Measurements from ENCODE around the gene SAYSD1. TPM values are rescaled to one million over a fixed set of nuclear protein-coding genes. Genes with fewer than 3 reads are reported as not detected.
A peak's percentile ranks its signal among the peaks of the same experiment; 100 is the strongest.

Gene SAYSD1
- total RNA-seq, 1 experiment from 2014 or later = 20.8 TPM

DNA sequence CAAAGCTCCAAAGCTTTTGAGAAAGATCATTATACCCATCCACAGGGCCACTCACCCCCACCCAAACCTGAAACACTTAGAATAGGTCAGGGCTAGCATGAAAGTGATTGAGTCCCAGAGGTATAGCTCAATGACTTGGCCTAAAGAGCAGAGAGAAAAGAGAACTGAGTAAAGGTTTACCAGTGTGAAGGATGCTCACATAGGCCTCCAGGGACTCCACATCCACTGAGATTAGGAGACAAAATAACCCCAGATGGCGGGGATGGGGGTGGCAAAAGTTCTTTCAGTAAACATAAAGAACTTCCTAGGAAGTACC lies 12.2 kb downstream of the SAYSD1 start:
- Mint-ChIP-seq H3K27me3 (ENCODE audit: insufficient read depth, unreplicated experiment) (no peaks in the 10 kb centered on the region), H3K36me3 (ENCODE audit: insufficient read depth, unreplicated experiment) (peaks cover 13% of the 10 kb centered on the region), H3K4me1 (ENCODE audit: low read depth, unreplicated experiment) (no peaks in the 10 kb centered on the region), H3K4me3 (ENCODE audit: unreplicated experiment) (no peak overlapping the region), H3K27ac (ENCODE audit: unreplicated experiment) (no peak overlapping the region), H3K9me3 (ENCODE audit: unreplicated experiment) (no peaks in the 10 kb centered on the region)
- ChIA-PET CTCF (interaction anchor here (0.9 to 1.8 kb wide), 5 partner anchors 12 to 200 kb away, joined by 3 to 12 read pairs (median 3); partner anchors contain the start of gene SAYSD1), POLR2A (interaction anchor here (1.2 kb wide), 1 partner anchor 12 kb away, joined by 4 read pairs; the partner anchor contains the start of gene SAYSD1)
- no peak for DNase-seq
- H3K4me1 ChIP-seq = peaks cover 1% of the 10 kb centered on the region; the same call in 1 of the 2 replicates
- H3K4me3 ChIP-seq (ENCODE audit: low read depth, low read length) = no peak overlapping the region
- TF ChIP-seq, protein P1, sequence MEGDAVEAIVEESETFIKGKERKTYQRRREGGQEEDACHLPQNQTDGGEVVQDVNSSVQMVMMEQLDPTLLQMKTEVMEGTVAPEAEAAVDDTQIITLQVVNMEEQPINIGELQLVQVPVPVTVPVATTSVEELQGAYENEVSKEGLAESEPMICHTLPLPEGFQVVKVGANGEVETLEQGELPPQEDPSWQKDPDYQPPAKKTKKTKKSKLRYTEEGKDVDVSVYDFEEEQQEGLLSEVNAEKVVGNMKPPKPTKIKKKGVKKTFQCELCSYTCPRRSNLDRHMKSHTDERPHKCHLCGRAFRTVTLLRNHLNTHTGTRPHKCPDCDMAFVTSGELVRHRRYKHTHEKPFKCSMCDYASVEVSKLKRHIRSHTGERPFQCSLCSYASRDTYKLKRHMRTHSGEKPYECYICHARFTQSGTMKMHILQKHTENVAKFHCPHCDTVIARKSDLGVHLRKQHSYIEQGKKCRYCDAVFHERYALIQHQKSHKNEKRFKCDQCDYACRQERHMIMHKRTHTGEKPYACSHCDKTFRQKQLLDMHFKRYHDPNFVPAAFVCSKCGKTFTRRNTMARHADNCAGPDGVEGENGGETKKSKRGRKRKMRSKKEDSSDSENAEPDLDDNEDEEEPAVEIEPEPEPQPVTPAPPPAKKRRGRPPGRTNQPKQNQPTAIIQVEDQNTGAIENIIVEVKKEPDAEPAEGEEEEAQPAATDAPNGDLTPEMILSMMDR (IDR thresholded peaks at IDR 0.05; ENCODE audit: insufficient read depth in 1 of 2, low read depth in 1 of 2, low read length in 1 of 2, severe bottlenecking in 1 of 2, unreplicated experiment in 1 of 2) = no peak
- no peaks in the 10 kb centered on the region for H3K9me3 ChIP-seq
- no peaks in the 10 kb centered on the region for H3K36me3 ChIP-seq (ENCODE audit: control insufficient read depth, insufficient read depth, low read length)
- intact Hi-C loops (cut with micrococcal nuclease; ENCODE audit: unreplicated experiment) = no loop called here
- no peaks in the 10 kb centered on the region for H3K27me3 ChIP-seq (replicated peaks; ENCODE audit: control insufficient read depth, insufficient read depth, low read length)
- no TSS peak for BruUV-seq (replicated peaks)

DNA sequence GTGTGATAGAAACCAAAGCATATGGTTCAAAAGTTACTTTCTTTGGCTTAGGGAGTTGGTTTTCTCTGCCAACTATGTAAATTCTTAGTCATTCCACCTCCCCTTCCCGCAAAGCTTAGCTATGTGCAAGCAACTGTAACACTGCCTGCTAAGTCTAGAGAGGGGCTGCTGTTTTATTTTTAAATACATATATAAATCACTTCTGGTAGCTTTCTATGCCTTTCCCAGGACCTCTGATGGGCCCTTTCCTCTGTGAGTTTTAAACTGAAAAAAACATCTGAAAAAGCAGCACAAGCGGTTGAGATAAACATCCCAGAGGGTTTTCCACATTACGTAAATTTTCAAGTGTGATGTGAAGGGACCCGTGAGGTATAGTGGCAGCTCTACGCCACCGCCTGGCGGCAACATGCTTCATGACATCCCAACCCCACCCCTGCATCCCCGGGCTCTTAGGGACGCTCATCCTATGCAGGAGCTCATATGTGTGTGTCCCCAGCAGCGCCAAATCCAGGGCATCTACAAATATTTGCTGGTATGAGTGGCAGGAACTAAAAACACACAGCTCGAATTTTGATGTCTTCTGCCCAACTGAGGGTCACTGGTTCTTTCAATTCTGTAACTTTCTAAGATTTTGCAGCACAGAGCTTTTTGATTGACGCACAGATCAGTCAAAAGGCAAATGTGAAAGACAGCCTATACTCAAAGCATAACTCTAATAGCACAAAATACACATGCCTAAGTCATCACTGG lies 12.7 kb downstream of the SAYSD1 start:
- no peaks in the 10 kb centered on the region for H3K9me3 Mint-ChIP-seq (ENCODE audit: unreplicated experiment)
- intact Hi-C loops (cut with micrococcal nuclease; ENCODE audit: unreplicated experiment) = no loop called here
- H3K4me1 Mint-ChIP-seq (ENCODE audit: low read depth, unreplicated experiment) = no peaks in the 10 kb centered on the region
- POLR2A ChIA-PET = interaction anchor here (1.2 kb wide), 1 partner anchor 12 kb away, joined by 4 read pairs; the partner anchor contains the start of gene SAYSD1
- CTCF ChIA-PET = interaction anchor here (0.9 to 1.8 kb wide), 5 partner anchors 13 to 201 kb away, joined by 3 to 12 read pairs (median 3); partner anchors contain the start of gene SAYSD1
- DNase-seq = peak in 1 of 2 experiments; percentile 33
- Histone ChIP-seq H3K27me3 (replicated peaks; ENCODE audit: control insufficient read depth, insufficient read depth, low read length) (no peaks in the 10 kb centered on the region), H3K4me1 (no peaks in the 10 kb centered on the region), H3K36me3 (ENCODE audit: control insufficient read depth, insufficient read depth, low read length) (no peaks in the 10 kb centered on the region), H3K9me3 (no peaks in the 10 kb centered on the region), H3K4me3 (ENCODE audit: low read depth, low read length) (no peak overlapping the region)
- TF ChIP-seq, protein P1 (IDR thresholded peaks at IDR 0.05; ENCODE audit: insufficient read depth in 1 of 2, low read depth in 1 of 2, low read length in 1 of 2, severe bottlenecking in 1 of 2, unreplicated experiment in 1 of 2) = peak; percentile 21 to 52
- H3K27ac Mint-ChIP-seq (ENCODE audit: unreplicated experiment) = no peak overlapping the region
- H3K27me3 Mint-ChIP-seq (ENCODE audit: insufficient read depth, unreplicated experiment) = no peaks in the 10 kb centered on the region
- H3K36me3 Mint-ChIP-seq (ENCODE audit: insufficient read depth, unreplicated experiment) = peaks cover 13% of the 10 kb centered on the region
- no TSS peak for BruUV-seq (replicated peaks)
- H3K4me3 Mint-ChIP-seq (ENCODE audit: unreplicated experiment) = no peak overlapping the region

DNA sequence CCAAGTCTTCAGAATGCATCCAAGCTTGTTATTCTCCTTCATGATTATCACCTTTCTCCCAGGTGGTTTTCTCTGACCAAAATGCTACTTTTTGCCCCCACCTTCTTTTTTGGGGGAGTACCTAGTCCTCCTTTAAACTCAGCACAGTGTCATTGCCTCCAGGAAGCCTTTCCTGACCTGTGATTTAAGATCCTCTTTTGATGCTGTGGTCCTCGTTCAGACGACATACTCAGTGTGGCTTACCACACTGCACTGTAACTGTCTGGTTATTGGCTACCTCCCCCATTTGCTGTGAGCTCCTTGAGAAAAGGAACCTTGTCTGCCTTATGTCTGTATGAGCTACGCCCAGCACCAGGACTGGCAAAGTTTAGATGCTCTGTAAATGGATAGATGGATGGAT lies 14.6 kb downstream of the SAYSD1 start:
- intact Hi-C loops (cut with micrococcal nuclease; ENCODE audit: unreplicated experiment) = no loop called here
- Mint-ChIP-seq H3K4me3 (ENCODE audit: unreplicated experiment) (no peak overlapping the region), H3K9me3 (ENCODE audit: unreplicated experiment) (no peaks in the 10 kb centered on the region), H3K27me3 (ENCODE audit: insufficient read depth, unreplicated experiment) (no peaks in the 10 kb centered on the region), H3K4me1 (ENCODE audit: low read depth, unreplicated experiment) (no peaks in the 10 kb centered on the region), H3K36me3 (ENCODE audit: insufficient read depth, unreplicated experiment) (peaks cover 10% of the 10 kb centered on the region), H3K27ac (ENCODE audit: unreplicated experiment) (no peak overlapping the region)
- Histone ChIP-seq H3K9me3 (no peaks in the 10 kb centered on the region), H3K4me1 (no peaks in the 10 kb centered on the region), H3K27me3 (replicated peaks; ENCODE audit: control insufficient read depth, insufficient read depth, low read length) (no peaks in the 10 kb centered on the region), H3K36me3 (ENCODE audit: control insufficient read depth, insufficient read depth, low read length) (no peaks in the 10 kb centered on the region), H3K4me3 (ENCODE audit: low read depth, low read length) (no peak overlapping the region)
- ChIA-PET CTCF (interaction anchor here (0.7 kb wide), 1 partner anchor 104 kb away, joined by 7 read pairs; no protein-coding TSS in a partner anchor), POLR2A (interaction anchor here (1.4 kb wide), 1 partner anchor 15 kb away, joined by 3 read pairs; the partner anchor contains the start of gene SAYSD1)
- no TSS peak for BruUV-seq (replicated peaks)
- DNase-seq = no peak
- TF ChIP-seq, protein P1 (IDR thresholded peaks at IDR 0.05; ENCODE audit: insufficient read depth in 1 of 2, low read depth in 1 of 2, low read length in 1 of 2, severe bottlenecking in 1 of 2, unreplicated experiment in 1 of 2) = no peak

Data from Caco-2 (cell line).